HuH-7.5 (cell line): ENCODE data around the gene RANGRF.
A peak's percentile ranks its signal among the peaks of the same experiment; 100 is the strongest.

Source experiments
- DNase-seq: peaks from one replicate; pipeline ENCODE4 v3.0.0; 2011; ENCODE audit warnings: low spot score

The RANGRF gene

DNA sequence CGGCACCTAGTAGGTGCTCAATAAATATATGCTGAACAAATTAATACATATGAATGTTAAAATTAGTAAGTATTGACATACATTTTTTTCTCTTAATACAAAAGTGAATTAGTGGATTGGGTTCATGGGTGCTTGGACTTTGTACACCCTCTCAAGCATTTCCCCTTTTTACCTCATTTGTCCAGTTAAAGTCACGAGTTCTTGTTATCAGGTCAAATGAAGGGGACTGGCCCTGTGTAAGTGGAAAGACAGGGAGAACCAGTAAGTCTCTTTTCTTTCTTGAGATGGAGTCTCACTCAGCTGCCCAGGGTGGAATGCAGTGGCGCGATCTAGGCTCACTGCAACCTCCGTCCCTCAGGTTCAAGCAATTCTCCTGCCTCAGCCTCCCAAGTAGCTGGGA lies 13.7 kb upstream of the RANGRF start:
- DNase-seq: no peak

DNA sequence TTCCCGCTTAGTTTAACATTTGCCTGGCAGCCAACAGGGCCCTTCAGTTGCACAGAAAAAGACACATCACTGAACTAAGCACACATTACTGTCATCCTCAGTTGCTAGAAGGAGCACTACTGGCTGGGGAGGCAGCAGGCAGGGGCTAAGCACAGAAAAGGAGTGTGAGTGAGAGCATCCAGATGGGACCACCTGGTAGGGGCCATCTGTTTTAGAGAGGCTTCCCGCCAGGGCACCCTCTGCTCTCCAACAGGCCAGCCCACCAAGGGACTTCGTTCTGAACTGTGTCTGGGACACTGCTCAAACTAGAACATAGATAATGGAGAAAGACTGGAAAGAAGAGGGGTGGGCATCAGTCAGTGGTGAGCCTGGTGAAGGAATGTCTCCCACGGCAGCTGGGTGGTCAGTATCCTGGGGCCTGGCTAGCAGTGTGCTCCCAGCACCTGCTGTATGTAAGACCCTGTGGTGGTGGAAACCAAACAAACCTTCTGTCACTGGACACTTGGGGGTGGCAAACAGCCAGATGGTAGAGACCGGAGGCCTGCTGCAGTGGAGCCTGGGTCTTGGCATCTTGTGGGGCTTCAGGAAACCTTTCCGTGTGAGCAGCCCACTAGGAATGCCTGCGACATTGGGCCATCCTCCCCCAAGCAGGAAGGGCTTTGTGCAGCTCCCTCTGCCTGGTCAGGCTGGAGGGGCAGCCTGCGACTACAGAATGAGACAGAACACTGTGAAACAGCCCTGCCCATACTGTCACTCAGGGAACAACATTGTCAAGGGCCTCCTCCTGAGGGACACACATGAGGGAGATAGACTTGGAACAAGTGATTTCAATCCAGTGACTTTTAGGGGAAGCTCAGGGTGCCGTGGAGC lies 12.8 kb upstream of the RANGRF start:
- DNase-seq: no peak

DNA sequence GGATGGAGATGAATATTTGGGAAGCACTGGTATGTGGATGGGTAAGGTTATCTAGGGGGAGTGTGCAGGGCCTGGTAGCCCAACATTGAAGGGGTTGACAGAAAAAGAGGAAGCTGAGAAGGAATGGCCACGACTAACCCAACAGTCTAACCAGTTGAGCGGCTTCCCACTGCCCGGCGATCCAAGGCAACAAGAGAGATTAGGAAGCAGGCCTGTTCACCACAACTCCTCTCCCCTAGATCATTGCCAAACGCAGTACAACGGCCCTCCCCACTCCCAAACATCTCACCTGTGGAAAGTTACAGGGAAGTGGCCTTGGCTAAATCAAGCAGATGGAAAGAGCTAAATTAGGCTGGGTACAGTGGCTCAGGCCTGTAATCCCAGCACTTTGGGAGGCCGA lies 11.2 kb upstream of the RANGRF start:
- no peak for DNase-seq

- DNase-seq: no peak
Measured at GRCh38 chr17:8282345-8282744, 6.1 kb upstream of the RANGRF start.

- DNase-seq: no peak
Measured at GRCh38 chr17:8283356-8283755, 5.1 kb upstream of the RANGRF start.

- DNase-seq: no peak
Measured at GRCh38 chr17:8284126-8284525, 4.3 kb upstream of the RANGRF start.

- no peak for DNase-seq
Measured at GRCh38 chr17:8285270-8286181, 2.9 kb upstream of the RANGRF start.

- DNase-seq: no peak
Measured at GRCh38 chr17:8287651-8288335, 677 bp upstream of the RANGRF start.

DNA sequence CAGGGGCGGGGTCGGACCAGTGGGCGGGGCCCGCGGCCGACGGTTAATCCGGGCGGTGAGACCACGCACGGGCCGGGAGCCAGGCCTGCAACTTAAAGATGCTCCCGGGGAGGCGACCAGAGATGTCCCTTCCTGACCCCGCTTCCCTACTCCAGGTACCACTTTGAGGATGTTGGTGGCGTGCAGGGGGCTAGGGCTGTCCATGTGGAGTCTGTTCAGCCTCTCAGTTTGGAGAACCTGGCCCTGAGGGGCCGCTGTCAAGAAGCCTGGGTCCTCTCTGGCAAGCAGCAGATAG lies 580 bp downstream of the RANGRF start:
- no peak for DNase-seq

GRCh38 chr17:8290043-8290442 lies 1.6 kb downstream of the RANGRF start:
- DNase-seq: no peak

GRCh38 chr17:8292639-8293395 lies 4.3 kb downstream of the RANGRF start:
- no peak for DNase-seq

DNA sequence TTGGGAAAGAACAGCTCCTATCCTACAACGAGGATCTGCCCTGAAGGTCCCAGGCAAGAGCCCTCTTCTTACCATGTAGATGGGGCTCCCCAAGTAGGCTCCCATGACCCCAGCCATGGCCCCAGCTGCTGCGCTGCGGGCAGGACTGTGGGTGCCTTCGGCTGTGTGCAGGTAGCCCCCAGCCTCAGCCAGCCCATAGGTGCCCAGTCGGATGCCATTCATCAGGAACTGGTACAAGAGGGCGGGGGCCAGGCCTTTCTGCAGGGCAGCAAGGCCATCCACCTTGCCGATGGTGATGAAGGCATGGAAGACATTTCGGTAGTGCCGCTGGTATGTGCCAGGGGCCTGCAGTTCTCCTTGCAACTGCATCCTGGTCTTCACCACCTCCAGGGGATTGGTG lies 5.9 kb downstream of the RANGRF start:
- DNase-seq: no peak

- DNase-seq: no peak
Measured at GRCh38 chr17:8294814-8295316, 6.4 kb downstream of the RANGRF start.

DNA sequence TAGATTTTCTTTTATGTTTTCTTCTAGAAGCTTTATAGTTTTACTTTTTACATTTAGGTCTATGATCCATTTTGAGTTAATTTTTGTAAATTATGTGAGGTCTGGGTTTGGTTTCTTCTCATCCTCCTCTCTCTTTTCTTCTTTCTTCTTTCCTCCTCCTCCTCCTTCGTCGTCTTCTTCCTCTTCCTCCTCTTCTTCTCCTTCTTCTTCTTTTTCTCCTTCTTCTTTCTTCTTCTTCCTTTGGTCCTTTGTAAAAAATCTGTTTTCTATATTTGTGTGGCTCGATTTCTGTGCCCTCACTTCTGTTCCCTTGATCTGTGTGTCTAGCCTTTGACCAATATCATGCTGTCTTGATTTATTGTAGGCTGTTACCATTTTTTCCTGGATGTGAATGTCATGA lies 11.8 kb downstream of the RANGRF start:
- DNase-seq: no peak

DNA sequence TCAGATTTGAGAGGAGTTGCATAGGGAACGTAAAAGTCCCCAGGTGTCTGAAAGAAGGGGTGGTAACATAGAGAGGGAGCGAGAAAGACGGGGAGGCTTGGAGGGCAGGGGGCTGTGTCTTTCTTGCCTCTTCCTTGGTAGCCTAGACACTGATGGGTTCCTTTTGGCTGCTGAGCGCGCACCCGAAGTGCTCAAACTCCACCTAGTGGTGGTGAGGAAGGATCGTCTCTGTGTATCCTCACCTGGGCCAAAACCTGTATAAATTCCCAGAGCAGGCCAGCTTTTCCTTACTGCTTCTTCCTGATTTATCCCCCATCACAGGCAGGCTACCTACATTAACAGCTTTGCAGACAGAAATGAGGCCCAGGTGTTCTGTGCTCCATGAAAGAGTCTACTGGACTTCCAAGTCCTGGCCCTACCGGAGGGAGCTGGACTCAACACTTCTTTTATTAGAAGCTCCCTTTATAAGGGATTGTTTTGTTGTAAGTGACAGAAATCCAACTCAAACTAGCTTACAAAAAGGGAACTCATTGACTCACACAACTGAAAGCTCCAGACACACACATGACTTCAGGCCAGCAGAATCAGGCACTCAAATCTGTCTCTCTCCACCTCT lies 12.3 kb downstream of the RANGRF start:
- peak; percentile 70 for DNase-seq

DNA sequence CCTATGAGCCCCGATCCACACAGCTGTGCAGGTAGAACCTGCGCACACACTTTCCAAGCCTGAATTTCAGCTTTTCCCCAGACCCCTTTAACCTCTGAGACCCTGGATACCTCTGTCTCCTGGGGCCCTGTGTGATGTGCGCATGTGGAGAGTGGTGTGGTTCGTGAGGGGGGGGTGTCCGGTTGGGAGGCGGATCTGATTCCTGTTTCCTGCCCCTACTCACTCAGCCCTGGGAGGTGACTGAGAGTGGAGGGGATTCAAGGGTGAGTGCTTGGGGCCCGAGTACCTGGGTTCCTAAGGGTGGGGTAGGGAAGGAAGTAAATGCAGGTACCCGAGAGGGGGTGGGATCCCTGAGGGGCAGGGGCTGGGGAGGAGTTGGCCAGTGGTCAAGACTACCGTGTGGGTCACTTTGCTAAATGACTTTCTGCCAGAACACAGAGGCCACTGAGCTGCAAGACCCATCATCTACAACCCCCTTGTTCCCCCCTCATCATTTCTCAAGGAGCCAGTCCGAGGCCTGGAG lies 22.2 kb downstream of the RANGRF start:
- no peak for DNase-seq

- no peak for DNase-seq
Measured at GRCh38 chr17:8311131-8311790, 22.8 kb downstream of the RANGRF start.

- DNase-seq: no peak
Measured at GRCh38 chr17:8312251-8312650, 23.8 kb downstream of the RANGRF start.

- DNase-seq: no peak
Measured at GRCh38 chr17:8312726-8313600, 24.5 kb downstream of the RANGRF start.
